ENCODE data around the gene HNRNPLL.

DNA sequence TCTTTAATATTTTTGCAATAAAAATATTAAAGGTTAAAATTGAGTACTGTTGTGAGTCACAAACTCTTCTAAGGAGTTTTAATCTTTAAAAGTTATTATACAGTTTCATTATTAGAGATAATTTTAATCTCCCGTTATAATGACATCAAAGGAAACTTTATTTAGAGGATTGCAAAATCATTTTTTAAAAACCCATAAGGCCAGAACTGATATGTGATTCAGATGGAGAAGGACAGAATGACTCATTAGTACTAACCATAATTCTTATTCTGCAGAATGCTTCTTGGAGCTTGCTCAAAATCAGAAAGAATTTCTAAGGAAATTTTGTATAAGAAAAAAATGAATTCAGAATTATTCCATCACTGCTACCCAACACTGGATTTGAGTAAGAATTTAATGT, 12.5 kb upstream of the HNRNPLL start:
- no peak for TF ChIP-seq POLR2AphosphoS5 (IDR thresholded peaks at IDR 0.05)
- TF ChIP-seq, protein P1, sequence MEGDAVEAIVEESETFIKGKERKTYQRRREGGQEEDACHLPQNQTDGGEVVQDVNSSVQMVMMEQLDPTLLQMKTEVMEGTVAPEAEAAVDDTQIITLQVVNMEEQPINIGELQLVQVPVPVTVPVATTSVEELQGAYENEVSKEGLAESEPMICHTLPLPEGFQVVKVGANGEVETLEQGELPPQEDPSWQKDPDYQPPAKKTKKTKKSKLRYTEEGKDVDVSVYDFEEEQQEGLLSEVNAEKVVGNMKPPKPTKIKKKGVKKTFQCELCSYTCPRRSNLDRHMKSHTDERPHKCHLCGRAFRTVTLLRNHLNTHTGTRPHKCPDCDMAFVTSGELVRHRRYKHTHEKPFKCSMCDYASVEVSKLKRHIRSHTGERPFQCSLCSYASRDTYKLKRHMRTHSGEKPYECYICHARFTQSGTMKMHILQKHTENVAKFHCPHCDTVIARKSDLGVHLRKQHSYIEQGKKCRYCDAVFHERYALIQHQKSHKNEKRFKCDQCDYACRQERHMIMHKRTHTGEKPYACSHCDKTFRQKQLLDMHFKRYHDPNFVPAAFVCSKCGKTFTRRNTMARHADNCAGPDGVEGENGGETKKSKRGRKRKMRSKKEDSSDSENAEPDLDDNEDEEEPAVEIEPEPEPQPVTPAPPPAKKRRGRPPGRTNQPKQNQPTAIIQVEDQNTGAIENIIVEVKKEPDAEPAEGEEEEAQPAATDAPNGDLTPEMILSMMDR (IDR thresholded peaks at IDR 0.05) = no peak
- TF ChIP-seq POLR2A (IDR thresholded peaks at IDR 0.05) = no peak

Data from transverse colon (tissue), 4 donors.